HG02798 (cell line): ENCODE measurements around the gene SMURF2.
"Not testable (repeated sequence)": the region's sequence is repeated elsewhere in the genome, so short reads cannot be mapped to it uniquely, and the experiment has no call there.

ENCODE experiments used
- ATAC-seq: cut with Tn5 transposase; IDR thresholded peaks from one replicate; pipeline ENCODE4 v1.9.1; 2021; ENCODE audit warnings: mild to moderate bottlenecking; ENCODE audit not compliant: unreplicated experiment, poor library complexity

Gene SMURF2

GRCh38 chr17:64661976-64662773 lies at the start of gene SMURF2:
TSS of gene SMURF2 (minus strand) at chr17:64662307. CDS start at chr17:64661880, 427 bp downstream.
- peak; percentile 90 for ATAC-seq

DNA sequence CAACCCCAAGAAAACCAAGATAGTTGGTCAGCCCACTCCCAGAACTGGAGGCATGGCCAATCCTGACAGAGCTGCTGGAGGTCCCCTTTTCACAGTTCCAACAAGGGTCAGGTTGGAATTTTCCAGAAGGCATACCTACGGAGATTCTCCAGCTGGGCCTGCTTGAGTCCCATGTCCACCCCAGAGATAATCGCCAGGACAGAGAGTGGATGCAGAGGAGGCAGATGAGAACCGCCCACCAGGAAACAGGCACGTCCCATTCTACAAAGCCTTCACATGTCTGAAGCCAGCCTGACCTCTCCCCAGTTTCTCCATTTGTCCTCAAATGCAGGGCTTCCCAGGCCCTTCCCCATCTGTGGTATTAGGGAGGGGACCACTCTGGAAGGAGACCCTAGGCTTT lies 47.4 kb upstream of the SMURF2 start:
- no peak for ATAC-seq

- no peak for ATAC-seq
Measured at GRCh38 chr17:64707050-64707591, 45.0 kb upstream of the SMURF2 start.

GRCh38 chr17:64706224-64707049 lies 44.3 kb upstream of the SMURF2 start:
- no peak for ATAC-seq

GRCh38 chr17:64702815-64703214 lies 40.7 kb upstream of the SMURF2 start:
- ATAC-seq, result no peak

DNA sequence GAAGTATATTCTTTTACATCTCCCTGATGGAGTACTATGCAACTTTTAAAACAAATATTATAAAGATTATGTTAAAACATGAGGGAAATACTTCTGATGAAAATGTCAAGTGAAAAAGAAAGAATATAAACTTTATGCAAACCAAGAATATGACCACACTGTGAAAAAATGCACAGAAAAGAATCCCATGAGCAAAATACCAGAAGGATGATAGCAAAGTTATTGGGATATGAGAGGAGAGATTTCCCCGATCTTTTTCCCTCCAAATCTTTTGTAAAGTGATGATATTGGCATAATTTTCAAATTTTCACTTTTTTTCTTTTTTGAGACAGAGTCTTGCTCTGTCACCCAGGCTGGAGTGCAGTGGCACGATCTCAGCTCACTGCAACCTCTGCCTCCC lies 36.6 kb upstream of the SMURF2 start:
- ATAC-seq, result no peak

DNA sequence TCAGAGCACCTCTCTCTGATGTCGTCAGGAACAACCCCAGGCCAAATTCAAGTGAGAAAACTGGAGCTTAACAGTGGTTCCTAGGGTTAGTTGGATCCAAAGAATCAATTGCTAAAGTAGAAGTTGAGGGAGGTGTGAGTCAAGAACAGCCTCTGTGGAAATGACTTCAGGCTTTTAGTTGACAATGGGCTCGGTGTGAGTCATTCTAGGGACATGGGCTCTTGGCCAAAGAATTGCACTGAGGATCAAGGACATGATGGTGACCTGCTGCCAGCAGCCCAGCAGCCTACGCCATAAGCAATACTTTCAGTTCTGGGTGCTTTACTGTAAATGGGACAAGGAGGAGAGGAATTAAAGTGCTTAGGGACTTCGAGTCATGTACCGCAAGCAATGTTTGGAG lies 32.1 kb upstream of the SMURF2 start:
- no peak for ATAC-seq

GRCh38 chr17:64692187-64692586 lies 30.1 kb upstream of the SMURF2 start:
- no peak for ATAC-seq

GRCh38 chr17:64689106-64689505 lies 27.0 kb upstream of the SMURF2 start:
- ATAC-seq, result no peak

DNA sequence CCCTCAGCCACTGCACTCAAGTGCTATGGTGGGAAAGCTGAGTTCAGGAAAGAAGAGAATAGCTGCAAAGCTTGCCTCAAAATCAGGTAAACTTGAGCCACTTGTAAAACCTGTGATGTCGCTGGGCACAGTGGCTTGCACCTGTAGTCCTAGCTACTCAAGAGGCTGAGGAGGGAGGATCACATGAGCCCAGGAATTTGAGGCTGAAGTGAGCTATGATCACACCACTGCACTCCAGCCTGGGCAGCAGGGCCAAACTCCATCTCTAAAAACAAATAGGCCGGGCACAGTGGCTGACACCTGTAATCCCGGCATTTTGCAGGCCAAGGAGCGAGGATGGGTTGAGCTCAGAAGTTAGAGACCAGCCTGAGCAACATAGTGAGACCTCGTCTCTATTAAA lies 26.4 kb upstream of the SMURF2 start:
- ATAC-seq, result no peak

DNA sequence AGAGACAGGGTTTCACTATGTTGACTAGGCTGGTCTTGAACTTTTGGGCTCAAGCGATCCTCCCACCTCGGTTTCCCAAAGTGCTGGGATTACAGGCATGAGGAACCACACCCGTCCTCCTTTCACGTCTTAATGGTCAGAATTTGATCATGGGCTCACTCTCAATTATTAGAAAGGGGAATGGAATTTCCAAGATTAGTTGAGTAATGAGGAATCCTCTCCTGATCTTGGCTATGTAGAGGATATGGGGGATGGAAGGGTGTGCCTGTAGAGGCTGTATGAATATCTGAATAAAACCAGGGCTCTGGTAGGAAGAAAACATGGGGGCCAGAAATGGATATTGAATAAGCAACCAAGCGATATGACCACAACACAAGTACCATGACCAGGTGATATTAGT lies 25.9 kb upstream of the SMURF2 start:
- ATAC-seq, result no peak

DNA sequence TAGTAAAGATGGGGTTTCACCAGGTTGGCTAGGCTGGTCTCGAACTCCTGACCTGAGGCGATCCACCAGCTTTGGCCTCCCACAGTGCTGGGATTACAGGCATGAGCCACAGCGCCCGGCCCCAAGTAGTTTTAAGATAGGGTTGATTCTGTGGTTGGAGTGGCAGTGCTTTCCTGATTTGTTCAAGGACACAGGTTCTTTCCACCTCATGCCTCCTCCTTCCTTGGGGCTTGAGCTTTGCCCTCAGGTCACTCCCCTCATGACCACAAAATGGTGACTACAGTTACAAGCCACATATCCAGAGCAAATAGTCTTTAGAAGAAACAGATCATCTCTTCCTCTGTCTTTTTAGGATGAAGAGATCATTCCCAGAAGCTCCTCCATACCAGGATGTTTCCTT lies 25.3 kb upstream of the SMURF2 start:
- no peak for ATAC-seq

DNA sequence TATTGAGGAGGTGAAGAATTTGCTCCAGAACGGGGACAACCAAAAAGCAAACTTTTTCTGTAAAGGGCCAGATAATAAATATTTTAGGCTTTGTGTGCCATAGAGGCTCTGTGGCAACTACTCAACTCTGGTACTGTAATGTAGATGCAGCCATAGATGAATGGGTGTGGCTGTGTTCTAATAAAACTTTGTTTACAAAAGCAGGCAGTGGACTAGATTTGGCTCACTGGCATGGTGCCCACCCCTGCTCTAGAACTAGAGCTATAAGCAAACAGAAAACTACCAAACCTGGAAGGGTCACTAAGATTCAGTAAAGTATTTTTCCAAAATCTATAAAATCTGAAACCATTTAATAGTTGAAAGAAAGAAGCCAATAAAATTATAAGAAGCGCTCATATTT lies 24.6 kb upstream of the SMURF2 start:
- no peak for ATAC-seq

GRCh38 chr17:64685705-64686104 lies 23.6 kb upstream of the SMURF2 start:
- no peak for ATAC-seq

GRCh38 chr17:64683796-64684195 lies 21.7 kb upstream of the SMURF2 start:
- ATAC-seq, result no peak

- ATAC-seq, result no peak
Measured at GRCh38 chr17:64682261-64683181, 20.4 kb upstream of the SMURF2 start.

DNA sequence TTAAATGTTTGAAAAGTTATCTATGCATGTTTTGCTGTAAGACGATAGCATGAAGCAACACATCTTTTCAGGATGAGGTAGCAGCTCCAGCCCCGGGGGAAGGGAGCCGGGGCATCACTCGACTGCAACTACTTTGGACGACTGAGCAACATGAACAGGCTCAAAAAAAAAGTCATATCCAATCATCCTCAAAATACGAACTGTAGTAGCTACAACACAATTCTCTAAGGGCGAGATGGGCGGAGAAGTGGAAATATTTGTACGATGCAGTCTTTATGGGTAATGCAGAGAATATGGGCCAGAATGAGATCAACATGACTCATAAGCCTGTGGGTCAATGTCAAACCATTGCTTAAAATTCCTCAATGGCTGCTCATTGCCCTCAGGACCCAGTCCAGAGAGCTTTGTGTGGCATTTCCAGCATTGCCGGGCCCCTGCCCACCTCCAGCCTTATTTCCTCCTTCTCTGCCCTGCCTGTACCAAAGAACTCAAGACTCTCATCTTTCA lies 17.7 kb upstream of the SMURF2 start:
- ATAC-seq, result no peak

GRCh38 chr17:64676763-64677162 lies 14.7 kb upstream of the SMURF2 start:
- ATAC-seq, result no peak

GRCh38 chr17:64670843-64671590 lies 8.9 kb upstream of the SMURF2 start:
- not testable (repeated sequence) for ATAC-seq
